GM21825 (cell line): ENCODE measurements around the gene MACROH2A1.
A peak's percentile ranks its signal among the peaks of the same experiment; 100 is the strongest.

Source experiments
- ATAC-seq: cut with Tn5 transposase; IDR thresholded peaks from one replicate; pipeline ENCODE4 v1.9.1; 2021; ENCODE audit warnings: mild to moderate bottlenecking, moderate library complexity; ENCODE audit not compliant: unreplicated experiment

Gene MACROH2A1

DNA sequence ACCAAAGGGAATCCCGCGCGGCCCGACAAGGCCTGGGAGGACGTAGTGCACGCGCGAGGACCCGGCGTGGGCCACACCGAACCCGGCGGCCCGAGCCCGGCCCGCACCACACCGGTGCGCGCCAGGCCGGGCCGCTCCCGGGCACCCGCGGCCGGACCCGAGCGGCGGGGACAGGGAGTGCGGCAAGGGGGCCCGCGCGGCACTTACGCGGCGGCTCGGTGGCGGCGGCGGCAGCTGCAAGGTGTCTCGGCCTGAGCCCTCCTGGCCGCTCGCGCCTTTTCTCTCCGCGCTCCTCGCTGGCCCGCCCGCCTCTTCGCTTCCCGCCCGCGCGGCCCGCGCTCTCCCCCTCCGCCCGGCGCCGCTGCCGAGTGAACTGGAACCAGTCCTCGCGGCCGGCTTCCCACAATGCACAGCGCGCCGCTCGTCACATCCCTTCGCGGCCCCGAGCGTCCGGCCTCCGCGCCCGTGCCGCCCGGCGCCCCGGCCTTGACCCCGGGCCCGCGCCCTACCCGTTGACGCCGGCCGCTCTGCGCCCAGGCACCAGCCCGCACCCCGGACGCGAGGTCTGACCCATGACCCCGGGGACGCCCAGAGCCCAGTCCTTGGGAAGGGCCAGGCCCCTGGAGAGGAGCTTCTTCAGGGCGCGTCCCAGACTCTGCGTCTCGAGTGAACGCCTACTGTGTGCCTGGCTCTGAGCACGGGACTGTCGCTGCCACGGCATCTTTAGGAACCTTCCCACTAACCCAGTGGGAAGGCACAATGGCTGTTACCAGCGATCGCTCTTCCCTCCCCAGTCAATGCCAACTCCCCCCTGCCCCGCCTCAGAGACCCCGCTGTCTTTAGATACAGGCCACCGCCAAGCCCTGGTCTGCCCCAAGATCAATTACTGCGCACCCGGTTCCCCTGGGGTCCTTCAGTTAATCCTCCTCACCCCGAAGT lies at the start of gene MACROH2A1:
Gene MACROH2A1 (minus strand): TSS at position 377 of the 939 bp plus-strand sequence. CDS start 10,138 bp downstream, outside the sequence.
- ATAC-seq: peak; percentile 89

DNA sequence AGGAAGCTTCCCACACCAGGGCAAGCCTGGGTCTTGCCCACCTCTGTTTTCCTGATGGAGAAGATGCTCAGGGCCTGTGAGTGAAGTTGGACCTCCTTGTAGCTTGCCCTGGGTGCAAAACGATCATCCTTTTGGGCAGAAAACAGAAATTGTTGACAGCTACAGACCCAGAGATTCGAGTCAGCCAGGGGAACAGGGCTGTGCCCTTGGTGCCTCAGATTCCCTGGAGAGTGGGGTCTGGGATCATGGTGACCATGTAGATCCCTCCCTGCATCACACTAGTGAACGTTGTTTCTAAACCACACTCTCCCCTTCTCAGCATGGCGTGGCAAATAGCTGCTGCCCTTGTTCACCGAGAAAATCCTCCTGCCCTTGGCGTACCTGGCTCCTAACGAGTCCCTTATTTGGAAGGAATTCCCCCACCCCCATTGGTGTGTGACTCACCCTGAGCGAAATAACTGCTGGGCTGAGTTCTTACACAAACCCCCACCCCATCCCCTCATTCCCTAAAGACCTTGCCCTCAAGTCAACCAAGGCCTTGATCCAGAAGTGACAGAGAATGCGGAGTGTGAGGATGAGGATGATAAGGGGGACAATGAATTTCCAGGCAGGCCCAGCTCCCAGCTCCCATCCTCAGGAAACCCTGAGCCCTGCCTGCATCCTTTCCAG lies 49.2 kb upstream of the MACROH2A1 start:
- ATAC-seq: no peak

DNA sequence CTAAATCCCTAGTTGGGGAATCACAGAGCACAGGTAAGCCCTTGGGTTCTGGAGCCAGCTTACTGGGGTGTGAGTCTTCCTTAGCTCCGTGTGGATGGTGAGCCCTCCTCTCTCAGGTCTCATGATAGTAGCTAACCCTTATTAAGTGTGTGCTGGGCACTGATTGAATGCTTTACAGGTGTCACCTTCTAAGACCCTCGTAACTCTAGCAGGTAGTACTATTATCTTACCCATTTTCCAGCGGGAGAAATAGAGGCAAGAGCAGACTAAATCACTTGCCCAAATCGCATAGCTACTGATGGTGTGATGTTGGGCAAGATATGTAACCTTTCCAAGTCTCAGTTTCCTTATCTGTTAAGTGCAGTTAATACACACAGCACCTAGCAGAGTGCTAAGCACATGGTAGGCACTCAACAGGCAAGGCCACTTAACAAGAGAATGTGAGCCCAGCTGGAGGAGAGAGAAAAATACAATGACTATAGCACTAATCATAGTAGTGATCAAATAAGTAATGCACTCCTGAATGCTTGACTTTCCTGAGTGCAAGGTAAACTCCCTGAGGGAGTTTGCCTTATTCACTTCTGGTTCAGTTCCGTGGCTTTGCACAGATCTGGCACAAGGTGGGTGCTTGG lies 48.4 kb upstream of the MACROH2A1 start, which contains the start of gene DCANP1:
Gene DCANP1 (minus strand): TSS at position 51 of the 632 bp plus-strand sequence. CDS start 240 bp downstream, outside the sequence.
- no peak for ATAC-seq

DNA sequence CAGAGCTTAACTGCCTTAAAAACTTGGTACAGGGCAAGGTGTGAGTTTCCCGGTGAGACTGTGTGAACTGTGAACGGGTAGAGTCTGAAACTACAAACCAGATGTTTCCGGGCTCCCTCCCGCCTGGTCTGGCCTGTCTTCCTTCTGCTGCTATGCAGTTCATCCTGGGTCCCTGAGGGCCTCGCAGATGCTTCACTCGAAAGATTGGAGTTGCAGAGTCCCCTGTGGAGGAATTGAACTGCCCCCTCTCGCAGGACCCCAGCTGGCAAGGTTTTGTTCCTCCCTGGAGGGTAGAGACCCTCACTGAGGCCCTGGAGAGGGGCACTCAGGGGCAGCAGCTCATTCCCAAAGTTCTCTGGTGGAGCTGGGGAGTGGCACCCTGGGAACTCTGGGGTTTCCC lies 47.6 kb upstream of the MACROH2A1 start:
- ATAC-seq: no peak

DNA sequence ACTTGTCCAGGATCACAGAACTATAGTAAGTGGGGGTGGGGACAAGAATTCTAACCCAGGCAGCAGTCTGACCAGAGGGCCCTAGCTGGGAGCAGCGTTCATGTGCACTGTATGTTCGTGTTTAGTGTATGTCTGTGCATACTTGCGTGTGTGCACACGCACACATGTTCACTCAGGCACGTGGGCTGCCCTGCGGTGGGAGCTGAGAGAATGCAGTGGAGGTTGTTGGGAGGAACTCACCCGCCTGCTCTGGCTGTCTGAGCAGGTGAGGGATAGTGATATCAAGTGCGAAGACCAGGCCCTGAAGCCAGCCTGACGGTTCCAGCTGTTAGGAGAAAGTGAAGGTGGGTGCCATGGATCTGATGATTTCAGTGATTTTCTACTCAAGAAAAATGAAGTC lies 47.2 kb upstream of the MACROH2A1 start:
- ATAC-seq: no peak

DNA sequence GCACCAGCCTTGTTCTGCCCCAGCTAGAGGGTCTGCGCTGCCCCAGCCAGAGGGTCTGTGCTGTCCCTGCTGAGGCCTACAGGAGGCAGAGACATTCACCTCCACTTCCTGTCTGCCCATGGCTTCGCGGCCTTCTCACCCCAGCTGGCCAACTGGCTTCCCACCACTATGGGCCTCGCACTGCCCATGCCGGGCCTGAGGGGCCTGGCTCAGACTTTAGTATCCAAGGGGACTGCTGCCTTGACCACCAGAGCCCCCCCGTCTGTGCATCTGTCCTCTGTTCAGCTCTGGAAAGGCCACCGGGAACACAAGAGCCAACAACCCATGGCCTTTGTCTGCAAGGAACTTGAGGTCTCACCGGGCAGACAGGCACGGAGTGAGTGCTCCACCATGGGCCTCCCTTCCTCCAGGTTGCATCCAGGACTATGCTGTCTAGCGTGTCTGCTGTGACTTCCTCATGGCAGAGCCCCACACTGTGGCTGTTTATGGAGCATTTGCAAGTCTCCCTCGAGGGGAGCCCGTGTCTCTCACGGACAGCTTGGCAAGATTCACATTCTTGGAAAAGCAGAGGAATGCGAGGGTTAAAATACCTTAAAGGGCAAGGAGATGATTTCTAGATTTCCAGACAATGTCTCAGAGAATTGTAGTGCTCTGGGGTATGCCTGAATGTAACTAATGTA lies 46.4 kb upstream of the MACROH2A1 start:
- no peak for ATAC-seq

DNA sequence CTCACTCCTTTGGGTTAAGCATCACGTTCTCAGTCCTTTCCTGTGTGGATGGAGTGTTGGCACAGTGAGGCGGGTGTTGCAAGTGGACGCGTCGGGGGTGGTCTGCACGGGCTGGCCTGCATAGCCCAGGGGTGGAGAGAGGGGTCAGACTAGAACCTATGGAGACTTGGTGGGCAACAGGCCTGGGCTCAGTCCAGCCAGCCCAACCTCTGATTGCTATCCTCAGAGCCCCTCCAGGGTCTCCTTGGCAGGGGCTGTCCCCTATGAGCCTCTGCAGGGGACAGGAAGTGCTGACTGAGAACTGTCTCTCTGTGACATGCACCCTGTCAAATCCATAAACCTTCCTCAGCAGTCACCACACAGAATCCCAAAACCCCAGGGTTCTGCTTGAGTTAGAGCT lies 45.9 kb upstream of the MACROH2A1 start:
- ATAC-seq: no peak

DNA sequence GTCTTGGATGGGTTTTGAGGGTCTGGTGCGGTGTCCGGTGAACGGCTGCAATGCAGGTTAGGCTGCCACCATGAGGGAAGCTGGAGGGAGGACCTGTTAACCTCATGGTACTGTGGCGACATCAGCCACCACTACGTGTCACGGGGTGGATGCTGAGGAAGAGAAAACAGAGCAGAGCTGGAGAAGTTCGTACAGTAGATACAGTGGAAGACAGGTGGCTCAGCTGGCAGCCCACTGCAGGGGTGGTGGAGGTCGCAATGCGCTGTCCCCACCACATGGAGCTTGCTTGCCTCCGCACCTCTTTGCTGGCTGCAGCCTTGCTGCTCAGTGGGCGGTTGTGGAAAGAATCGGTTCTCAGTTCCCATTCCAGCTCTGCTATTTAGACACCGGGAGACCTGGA lies 45.3 kb upstream of the MACROH2A1 start:
- no peak for ATAC-seq

DNA sequence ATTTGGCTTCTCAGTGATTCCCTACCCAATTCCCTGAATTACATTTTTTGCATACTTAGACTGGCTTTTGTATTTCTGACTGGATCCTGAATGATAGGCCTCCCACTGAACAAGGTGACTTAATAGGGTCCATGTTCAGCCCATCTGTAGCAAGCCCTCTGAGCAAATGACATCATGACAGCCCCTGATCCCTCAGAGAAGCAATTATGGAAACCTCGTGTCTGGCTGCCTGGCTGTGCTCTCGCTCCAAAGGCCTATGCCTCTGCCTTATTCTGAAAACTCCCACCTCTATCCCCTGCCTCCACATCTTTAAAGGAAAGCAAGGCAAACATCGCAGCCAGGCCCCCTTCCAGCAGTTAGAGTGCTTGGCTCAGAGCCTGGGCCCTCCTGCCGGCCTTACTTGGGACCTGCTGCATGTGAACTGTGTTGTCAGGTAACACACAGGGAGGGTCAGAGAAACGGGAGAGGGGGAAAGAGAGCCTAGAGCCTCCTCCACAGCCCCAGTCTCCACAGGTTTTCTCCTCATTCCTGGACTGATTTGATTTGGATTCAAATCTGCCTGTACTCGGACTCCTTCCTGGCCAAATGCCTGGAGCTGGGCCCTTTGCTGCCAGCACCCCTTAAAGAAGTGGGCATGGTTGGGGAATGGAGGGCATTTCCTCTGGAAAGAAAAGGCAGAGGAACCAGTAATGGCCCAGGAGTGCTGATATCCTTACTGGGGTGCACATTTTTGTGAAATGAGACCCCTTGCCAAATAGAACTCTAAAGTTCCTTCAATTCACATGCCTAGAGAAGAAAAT lies 44.3 kb upstream of the MACROH2A1 start:
- no peak for ATAC-seq

DNA sequence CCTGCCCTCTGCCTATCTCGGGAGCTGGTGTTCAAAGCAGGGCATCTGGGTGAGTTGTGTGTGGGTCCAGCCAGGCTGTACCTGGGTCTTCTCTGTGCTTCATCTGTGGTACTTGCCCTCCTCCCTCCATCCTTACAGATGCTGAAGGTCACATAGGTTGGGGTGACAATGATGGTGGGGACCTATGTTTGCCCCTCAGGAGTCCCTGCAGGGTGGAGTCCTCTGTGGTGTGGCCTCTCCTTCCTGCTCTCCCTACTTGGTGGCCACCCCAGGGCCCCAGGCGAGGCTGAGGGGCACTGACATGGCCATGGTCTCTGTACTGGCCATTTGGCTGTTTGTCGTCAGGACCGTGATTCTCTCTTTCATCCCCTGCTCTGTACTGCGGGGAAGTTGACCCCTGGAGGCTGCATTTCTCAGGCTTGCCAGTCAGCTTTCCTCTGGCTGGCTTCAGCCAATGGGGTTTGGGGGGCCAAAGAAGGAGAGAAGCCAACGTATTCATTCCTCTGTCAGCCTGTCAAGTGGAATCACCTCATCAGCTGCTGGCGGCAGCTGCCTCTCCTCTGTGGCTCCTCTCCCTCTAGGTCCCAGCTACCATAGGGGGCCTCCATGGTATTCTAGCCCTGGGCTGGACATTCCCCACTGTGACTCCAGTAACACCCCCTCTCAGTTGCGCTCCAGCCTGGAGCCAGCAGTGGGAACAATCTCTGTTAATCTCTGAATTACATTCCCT lies 43.6 kb upstream of the MACROH2A1 start:
- no peak for ATAC-seq

DNA sequence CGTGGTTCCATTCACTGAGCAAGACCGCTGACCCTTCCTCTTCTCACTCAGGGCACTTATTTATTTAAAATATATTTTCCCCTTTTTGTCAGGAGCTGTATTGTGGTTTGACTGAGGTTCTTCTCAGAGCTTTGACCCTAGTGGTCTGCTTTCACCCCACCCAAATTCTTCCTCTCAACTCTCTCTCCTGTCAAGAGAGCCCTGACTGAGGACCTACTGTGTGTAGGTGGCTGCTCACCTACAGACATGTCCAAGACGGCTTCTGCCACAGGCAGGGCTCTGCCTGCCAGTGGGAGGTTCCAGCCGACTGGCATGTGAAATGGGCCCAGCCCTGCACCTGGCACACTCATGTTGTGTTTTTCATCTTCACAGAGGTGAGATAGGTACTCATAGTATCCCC lies 42.9 kb upstream of the MACROH2A1 start:
- ATAC-seq: no peak

DNA sequence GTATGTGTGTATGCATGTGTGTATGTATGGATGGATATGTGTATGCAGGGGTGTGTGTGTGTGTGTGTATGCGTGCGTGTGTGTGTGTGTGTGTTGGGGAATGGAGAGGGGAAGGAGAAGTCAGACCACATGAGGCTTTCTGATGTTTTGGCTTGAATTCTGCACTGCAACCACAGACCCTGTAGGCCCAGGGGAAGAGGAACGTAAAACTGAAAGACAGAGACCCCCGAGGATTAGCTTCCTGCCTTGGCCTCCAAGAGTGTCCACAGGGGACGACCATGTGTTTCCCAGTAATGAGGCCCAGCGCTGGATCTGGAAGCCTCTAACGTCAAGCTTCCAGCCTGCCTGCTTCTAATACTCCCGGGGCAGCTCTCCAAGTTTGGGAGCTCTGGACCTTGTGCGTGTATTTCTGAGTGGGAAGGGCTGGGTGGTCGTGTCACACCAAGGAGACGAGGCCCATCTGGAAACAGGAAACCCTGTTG lies 42.4 kb upstream of the MACROH2A1 start:
- ATAC-seq: no peak

DNA sequence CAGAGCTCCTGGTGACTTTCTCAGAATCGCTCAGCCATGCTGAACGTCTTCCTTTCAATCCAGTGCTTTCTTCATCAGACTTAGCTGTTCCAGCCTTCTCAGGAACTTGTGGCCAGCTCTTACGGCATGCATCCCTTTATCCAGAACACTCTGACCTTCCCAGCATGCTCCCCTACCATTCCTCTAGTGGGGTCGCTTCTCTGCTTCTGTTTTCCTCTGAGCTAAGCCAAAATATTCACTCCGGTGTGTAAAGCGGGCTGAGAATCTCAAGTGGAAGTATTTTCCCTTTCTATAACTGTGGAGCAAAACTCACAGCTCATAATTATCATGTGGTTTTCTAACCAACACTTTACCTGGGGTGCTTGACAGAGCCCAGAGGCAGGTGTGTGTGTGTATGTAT lies 41.9 kb upstream of the MACROH2A1 start:
- no peak for ATAC-seq

DNA sequence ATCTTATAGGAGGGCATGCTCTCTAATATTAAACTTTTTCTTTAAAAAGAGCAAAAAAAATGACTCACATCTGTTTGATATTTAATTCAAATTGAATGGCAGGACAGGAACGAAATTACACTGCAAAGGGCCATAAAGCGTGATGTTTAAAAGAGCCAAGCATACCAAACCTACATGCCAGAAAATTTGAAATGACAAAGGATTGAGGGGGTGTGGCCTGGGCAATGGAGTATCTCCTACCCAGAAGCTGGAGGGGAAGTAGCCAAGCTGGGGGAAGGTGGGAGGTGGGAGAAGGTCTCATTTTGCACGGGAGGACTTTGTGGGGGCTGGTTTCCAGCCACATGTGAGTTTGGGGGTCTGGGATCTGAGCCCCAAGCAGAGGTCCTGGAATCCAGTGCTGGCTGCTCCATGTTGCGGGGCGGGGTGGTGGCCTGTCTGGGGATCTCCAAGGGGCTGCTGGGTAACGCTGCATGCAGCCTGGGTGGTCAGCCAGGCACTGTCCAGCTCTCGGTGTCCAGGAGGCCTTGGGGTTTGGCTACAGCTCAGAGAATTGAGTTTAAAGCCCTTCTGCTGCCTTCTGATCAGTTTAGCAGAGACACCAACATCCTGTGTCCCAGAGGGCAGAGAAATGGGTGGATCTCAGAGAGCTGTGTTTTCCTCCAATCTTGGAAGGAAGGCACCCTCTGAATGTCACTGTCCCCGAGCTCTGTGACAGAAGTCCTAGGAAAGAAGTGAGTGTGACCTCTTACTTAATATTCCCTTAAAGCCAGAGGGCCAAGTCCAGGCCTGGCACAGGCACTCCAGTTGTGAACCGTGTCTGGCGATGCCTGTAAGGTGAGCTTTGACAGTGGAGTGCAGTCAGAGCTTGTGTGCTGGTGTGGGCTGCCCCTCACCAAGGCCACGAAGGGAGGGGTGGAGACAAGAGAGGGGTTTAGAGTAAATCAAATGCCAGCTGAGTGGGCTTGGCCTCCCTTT lies 40.5 kb upstream of the MACROH2A1 start:
- no peak for ATAC-seq

DNA sequence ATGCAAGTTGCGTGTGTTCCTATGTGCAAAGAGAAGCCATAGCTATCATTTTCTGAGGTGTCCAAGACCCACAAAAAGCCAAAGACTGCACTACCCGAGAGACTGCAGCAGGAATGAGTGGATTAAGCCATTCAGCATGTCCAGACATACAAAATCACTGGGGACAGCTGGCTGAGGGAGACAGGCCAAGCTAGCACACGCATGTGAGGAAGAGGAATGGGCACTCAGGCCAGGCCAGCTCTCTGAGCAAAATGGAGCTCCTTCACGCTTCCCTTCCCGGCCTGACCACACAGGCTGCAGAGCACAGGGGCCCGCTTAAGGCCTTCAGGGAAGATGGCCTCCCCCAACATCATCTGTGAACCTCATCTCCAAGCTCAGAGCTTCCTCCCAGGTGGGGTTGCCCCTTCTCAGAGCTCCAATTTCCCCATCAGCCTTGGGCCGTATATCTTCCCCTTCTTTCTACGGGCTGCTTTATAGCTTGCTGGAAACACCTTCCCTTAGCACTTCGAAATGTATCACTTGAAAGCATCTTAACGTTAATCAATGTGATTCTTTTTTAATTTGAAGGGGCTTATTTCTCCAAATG lies 39.7 kb upstream of the MACROH2A1 start:
- ATAC-seq: no peak

DNA sequence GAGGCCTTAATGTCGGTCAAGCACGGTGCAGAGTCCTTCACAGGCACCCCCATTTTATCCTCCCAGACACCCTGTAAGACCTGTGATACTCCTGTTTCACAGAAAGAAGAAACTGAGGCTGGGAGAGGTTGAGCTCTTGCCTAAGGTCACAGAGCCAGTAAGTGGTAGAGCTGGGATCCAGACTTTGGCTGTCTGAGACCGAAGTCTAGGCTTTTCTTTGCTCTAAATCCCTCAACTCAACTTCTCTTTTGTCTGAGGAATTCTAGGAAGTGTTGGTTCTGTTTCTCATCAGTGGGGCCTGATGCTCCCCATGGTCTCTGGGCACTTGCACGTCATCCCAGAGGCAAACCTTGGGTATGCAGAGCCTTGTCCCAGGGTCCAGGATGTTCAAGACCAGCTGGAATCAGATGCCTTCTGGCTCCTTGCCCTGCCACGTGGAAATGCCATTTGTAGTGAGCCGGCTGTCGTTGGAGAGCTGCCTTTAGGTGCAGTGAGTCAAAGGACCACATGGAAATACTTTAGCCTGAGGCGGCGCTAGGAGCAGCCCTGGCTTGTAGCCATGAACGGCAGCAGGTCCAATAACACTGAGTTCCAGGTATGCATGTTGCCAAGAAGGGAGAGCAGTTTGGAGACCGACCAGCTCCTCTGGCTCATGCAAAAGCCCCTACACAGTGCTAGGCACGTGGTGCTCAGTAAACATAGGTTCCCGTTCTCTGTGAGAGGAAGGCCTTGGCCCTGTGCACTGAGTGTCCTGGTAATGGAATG lies 38.9 kb upstream of the MACROH2A1 start:
- ATAC-seq: no peak

DNA sequence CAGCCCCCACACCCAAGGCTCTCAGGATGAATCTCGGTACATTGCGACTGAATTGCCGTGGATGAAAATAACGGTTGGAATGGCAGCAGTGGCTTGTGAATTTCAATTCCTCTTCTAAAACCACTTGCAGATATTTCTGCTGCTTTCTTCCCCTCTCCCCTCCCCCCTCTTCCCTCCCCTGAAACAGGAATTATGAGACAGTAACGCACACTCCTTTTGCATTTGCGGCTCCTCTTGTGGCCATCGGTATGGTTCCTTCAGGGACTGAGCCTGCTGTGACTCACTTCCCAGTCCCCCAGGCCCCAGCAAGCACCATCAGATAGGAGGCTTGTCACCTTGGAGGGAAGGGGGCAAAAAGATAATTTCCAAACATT lies 38.4 kb upstream of the MACROH2A1 start:
- no peak for ATAC-seq
